Stimulated activated CD4-positive, alpha-beta T cell treated with anti-CD3 and anti-CD28 coated beads, TNF-alpha, amount 100 ng/mL, for 24 hours (primary cell): ENCODE measurements around the gene TTC28.

Experiments
- DNase-seq, 3 experiments: peaks; one replicate each; pipeline ENCODE4 v3.0.0-alpha.2; 2020; ENCODE audit warnings: low read depth in 3 of 3

The TTC28 gene

GRCh38 chr22:28004021-28004420 lies 675.6 kb downstream of the TTC28 start:
- DNase-seq, result no peak

- DNase-seq, result no peak
Observed at GRCh38 chr22:28002863-28003565, 676.6 kb downstream of the TTC28 start.

- DNase-seq, result no peak
Observed at GRCh38 chr22:28002181-28002700, 677.4 kb downstream of the TTC28 start.

- DNase-seq, result no peak
Observed at GRCh38 chr22:28001171-28001835, 678.3 kb downstream of the TTC28 start.

- DNase-seq, result no peak
Observed at GRCh38 chr22:28000361-28000760, 679.3 kb downstream of the TTC28 start.

GRCh38 chr22:27999876-28000275 lies 679.8 kb downstream of the TTC28 start:
- DNase-seq, result no peak

- DNase-seq, result no peak
Observed at GRCh38 chr22:27998511-27999410, 680.9 kb downstream of the TTC28 start.

GRCh38 chr22:27997538-27997937 lies 682.1 kb downstream of the TTC28 start:
- DNase-seq, result no peak

- no peak for DNase-seq
Observed at GRCh38 chr22:27996981-27997380, 682.7 kb downstream of the TTC28 start.

- DNase-seq, result no peak
Observed at GRCh38 chr22:27996529-27996925, 683.1 kb downstream of the TTC28 start.

GRCh38 chr22:27995801-27996528 lies 683.7 kb downstream of the TTC28 start:
- no peak for DNase-seq

- DNase-seq, result no peak
Observed at GRCh38 chr22:27994481-27995331, 684.9 kb downstream of the TTC28 start.

GRCh38 chr22:27993774-27994350 lies 685.8 kb downstream of the TTC28 start:
- no peak for DNase-seq

GRCh38 chr22:27993201-27993635 lies 686.4 kb downstream of the TTC28 start:
- DNase-seq, result no peak

GRCh38 chr22:27992294-27993165 lies 687.1 kb downstream of the TTC28 start:
- no peak for DNase-seq

- no peak for DNase-seq
Observed at GRCh38 chr22:27991586-27992293, 687.9 kb downstream of the TTC28 start.

GRCh38 chr22:27990879-27991278 lies 688.8 kb downstream of the TTC28 start:
- no peak for DNase-seq

GRCh38 chr22:27990451-27990840 lies 689.2 kb downstream of the TTC28 start:
- DNase-seq, result no peak
